Right ventricle myocardium superior (tissue), 1 donor: Measurements from ENCODE around the gene AGFG2. TPM values are rescaled to one million over a fixed set of nuclear protein-coding genes. Genes with fewer than 3 reads are reported as not detected.
"Not testable (repeated sequence)": the region's sequence is repeated elsewhere in the genome, so short reads cannot be mapped to it uniquely, and the experiment has no call there.

ENCODE experiments used
- ATAC-seq: fragments of 200-7000 bp; cut with Tn5 transposase; one replicate; pipeline ENCODE4 v1.9.1; 2020; ENCODE audit warnings: mild to moderate bottlenecking; ENCODE audit not compliant: poor library complexity
- DNase-seq: peaks from one replicate; pipeline ENCODE4 v3.0.0-alpha.2; 2020
- intact Hi-C: fragments of 100-400 bp; cut with DNase I; formaldehyde crosslinking; loops from one replicate; pipeline ENCODE4 v1.11.2; 2022
- total RNA-seq: library from RNA; stranded (reverse); fragmentation: NEBNext Ultra II Directional; extraction: Animal tissue kit (Norgen Biotek cat#: 25700); gene quantifications from one replicate; pipeline ENCODE4 v1.2.1, GENCODE V29; 2021
- donor health status: DM: no; HTN: yes; CAD: no; lungs with severe emphysema.

The AGFG2 gene
- total RNA-seq, 1 donor from 2014 or later = 19.8 TPM

GRCh38 chr7:100545360-100546128 lies 6.5 kb downstream of the AGFG2 start:
- intact Hi-C loops = no loop called here
- no peak for DNase-seq
- peak; percentile 79 for ATAC-seq

- intact Hi-C loops = no loop called here
- DNase-seq = no peak
- peak; percentile 17 for ATAC-seq
Measured at GRCh38 chr7:100546129-100546925, 7.3 kb downstream of the AGFG2 start.

- DNase-seq (no peak), ATAC-seq (no peak)
- intact Hi-C loops = no loop called here
Measured at GRCh38 chr7:100546926-100547800, 8.2 kb downstream of the AGFG2 start.

- intact Hi-C loops = no loop called here
- DNase-seq (no peak), ATAC-seq (no peak)
Measured at GRCh38 chr7:100547872-100548271, 8.9 kb downstream of the AGFG2 start.

- intact Hi-C loops, DNase-seq, ATAC-seq: not testable (repeated sequence)
Measured at GRCh38 chr7:100548446-100548845, 9.4 kb downstream of the AGFG2 start.

GRCh38 chr7:100552532-100552931 lies 13.5 kb downstream of the AGFG2 start:
- ATAC-seq = no peak
- intact Hi-C loops = no loop called here
- no peak for DNase-seq

- intact Hi-C loops = no loop called here
- ATAC-seq (no peak), DNase-seq (no peak)
Measured at GRCh38 chr7:100553032-100553431, 14.0 kb downstream of the AGFG2 start.

GRCh38 chr7:100555701-100556100 lies 16.7 kb downstream of the AGFG2 start:
- intact Hi-C loops = no loop called here
- no peak for ATAC-seq

GRCh38 chr7:100556541-100556940 lies 17.5 kb downstream of the AGFG2 start:
- intact Hi-C loops = no loop called here
- DNase-seq (no peak), ATAC-seq (no peak)

More at GRCh38 chr7:100555701-100556100, 16.7 kb downstream of the AGFG2 start:
- DNase-seq = no peak

GRCh38 chr7:100559127-100559526 lies 20.1 kb downstream of the AGFG2 start:
- ATAC-seq (no peak), DNase-seq (no peak)
- intact Hi-C loops = no loop called here

- intact Hi-C loops = loop anchor here (5.0 to 10.0 kb wide), 3 partner anchors 94 to 163 kb away; partner anchors contain the start of genes EPO and GIGYF1
- DNase-seq (no peak), ATAC-seq (no peak)
Measured at GRCh38 chr7:100561491-100562194, 22.6 kb downstream of the AGFG2 start.

GRCh38 chr7:100562195-100563099 lies 23.4 kb downstream of the AGFG2 start:
- intact Hi-C loops = loop anchor here (5.0 to 10.0 kb wide), 3 partner anchors 95 to 162 kb away; partner anchors contain the start of genes EPO and GIGYF1
- DNase-seq = no peak
- no peak for ATAC-seq

- ATAC-seq (no peak), DNase-seq (no peak)
- intact Hi-C loops = loop anchor here (5.0 to 10.0 kb wide), 3 partner anchors 96 to 162 kb away; partner anchors contain the start of genes EPO and GIGYF1
Measured at GRCh38 chr7:100563100-100563564, 24.1 kb downstream of the AGFG2 start.

- intact Hi-C loops = loop anchor here (5.0 to 10.0 kb wide), 3 partner anchors 97 to 161 kb away; partner anchors contain the start of genes EPO and GIGYF1
Measured at GRCh38 chr7:100563809-100564400, 24.9 kb downstream of the AGFG2 start.

GRCh38 chr7:100564405-100564804 lies 25.4 kb downstream of the AGFG2 start:
- not testable (repeated sequence) for ATAC-seq, DNase-seq
- intact Hi-C loops = loop anchor here (5.0 to 10.0 kb wide), 3 partner anchors 97 to 160 kb away; partner anchors contain the start of genes EPO and GIGYF1

More at GRCh38 chr7:100563809-100564400, 24.9 kb downstream of the AGFG2 start:
- ATAC-seq = peak; percentile 69
- peak; percentile 90 for DNase-seq

GRCh38 chr7:100565133-100565571 lies 26.1 kb downstream of the AGFG2 start:
- no peak for ATAC-seq
- DNase-seq = no peak
- intact Hi-C loops = loop anchor here (10.0 kb wide), 1 partner anchor 160 kb away; the partner anchor contains the start of gene EPO
